GM12878 (cell line): ENCODE data around the gene FSTL1.

Source experiments
- NFYA ChIP-seq: IDR thresholded peaks from 2 replicates; pipeline ENCODE4 v1.6.1; 2011; ENCODE audit warnings: low read depth, mild to moderate bottlenecking, low read length, improper control_type of control experiment, borderline replicate concordance
- TF ChIP-seq, protein P1 (sequence below): fragments of 450-650 bp; formaldehyde crosslinking; IDR thresholded peaks from 2 replicates; pipeline ENCODE4 v1.5.0; 2022; ENCODE audit warnings: mild to moderate bottlenecking, missing genetic modification characterization

DNA sequence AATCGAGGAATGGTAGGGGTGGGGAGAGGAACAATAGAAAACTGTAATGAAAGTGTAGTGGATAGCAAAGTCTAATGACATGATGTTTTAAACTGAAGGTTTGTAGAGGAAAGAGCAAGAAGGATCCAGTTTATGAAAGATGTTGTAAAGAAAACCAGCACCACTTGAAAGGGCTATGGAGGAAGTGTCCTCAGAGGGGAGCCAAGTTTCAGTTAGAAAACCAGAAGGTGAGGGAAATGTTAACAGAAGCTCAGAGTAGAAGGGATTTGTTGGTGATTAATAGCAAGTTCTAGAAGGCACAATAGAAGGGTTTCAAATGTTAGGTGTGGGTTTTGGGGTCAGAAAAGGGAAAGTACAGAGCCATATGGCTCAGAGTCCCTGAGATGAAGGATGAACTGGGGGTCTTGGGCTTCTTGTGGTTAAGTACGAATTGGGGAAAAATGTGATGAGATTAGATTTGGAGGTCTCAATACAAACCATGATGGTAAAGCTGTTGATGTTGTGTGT is 67.8 kb downstream of the FSTL1 start:
- TF ChIP-seq, protein P1, sequence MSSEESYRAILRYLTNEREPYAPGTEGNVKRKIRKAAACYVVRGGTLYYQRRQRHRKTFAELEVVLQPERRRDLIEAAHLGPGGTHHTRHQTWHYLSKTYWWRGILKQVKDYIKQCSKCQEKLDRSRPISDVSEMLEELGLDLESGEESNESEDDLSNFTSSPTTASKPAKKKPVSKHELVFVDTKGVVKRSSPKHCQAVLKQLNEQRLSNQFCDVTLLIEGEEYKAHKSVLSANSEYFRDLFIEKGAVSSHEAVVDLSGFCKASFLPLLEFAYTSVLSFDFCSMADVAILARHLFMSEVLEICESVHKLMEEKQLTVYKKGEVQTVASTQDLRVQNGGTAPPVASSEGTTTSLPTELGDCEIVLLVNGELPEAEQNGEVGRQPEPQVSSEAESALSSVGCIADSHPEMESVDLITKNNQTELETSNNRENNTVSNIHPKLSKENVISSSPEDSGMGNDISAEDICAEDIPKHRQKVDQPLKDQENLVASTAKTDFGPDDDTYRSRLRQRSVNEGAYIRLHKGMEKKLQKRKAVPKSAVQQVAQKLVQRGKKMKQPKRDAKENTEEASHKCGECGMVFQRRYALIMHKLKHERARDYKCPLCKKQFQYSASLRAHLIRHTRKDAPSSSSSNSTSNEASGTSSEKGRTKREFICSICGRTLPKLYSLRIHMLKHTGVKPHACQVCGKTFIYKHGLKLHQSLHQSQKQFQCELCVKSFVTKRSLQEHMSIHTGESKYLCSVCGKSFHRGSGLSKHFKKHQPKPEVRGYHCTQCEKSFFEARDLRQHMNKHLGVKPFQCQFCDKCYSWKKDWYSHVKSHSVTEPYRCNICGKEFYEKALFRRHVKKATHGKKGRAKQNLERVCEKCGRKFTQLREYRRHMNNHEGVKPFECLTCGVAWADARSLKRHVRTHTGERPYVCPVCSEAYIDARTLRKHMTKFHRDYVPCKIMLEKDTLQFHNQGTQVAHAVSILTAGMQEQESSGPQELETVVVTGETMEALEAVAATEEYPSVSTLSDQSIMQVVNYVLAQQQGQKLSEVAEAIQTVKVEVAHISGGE (CRISPR knock-in tag) = no peak
- TF ChIP-seq NFYA = no peak
